AG10803 (cell line): ENCODE data around the gene COLGALT1.

ENCODE experiments used
- DNase-seq: peaks from one replicate; pipeline ENCODE4 v3.0.0; 2010; ENCODE audit warnings: low read depth
- H3K4me3 ChIP-seq: 2 replicates; pipeline ENCODE4 v1.5.1; 2011; ENCODE audit warnings: mild to moderate bottlenecking, low read length, control low read depth
- CTCF ChIP-seq: conservative IDR thresholded peaks from 2 replicates; pipeline ENCODE4 v1.5.1; 2011; ENCODE audit warnings: mild to moderate bottlenecking, low read length, control low read depth, inconsistent platforms

The COLGALT1 gene

GRCh38 chr19:17526922-17527321, 28.5 kb upstream of the COLGALT1 start:
- no peak for DNase-seq
- no peak overlapping the region for H3K4me3 ChIP-seq
- TF ChIP-seq CTCF, result no peak

- no peak for DNase-seq
- no peak for TF ChIP-seq CTCF
- no peak overlapping the region for H3K4me3 ChIP-seq
Observed at GRCh38 chr19:17527326-17527725, 28.1 kb upstream of the COLGALT1 start.

- no peak for DNase-seq
- TF ChIP-seq CTCF, result no peak
- no peak overlapping the region for H3K4me3 ChIP-seq
Observed at GRCh38 chr19:17528610-17529009, 26.8 kb upstream of the COLGALT1 start.

- no peak overlapping the region for H3K4me3 ChIP-seq
- no peak for DNase-seq
- TF ChIP-seq CTCF, result no peak
Observed at GRCh38 chr19:17529239-17530158, 25.9 kb upstream of the COLGALT1 start.

GRCh38 chr19:17530586-17530985, 24.9 kb upstream of the COLGALT1 start:
- no peak for DNase-seq

GRCh38 chr19:17532116-17532515, 23.3 kb upstream of the COLGALT1 start:
- no peak for DNase-seq
- H3K4me3 ChIP-seq, result no peak overlapping the region
- no peak for TF ChIP-seq CTCF

More at GRCh38 chr19:17530586-17530985, 24.9 kb upstream of the COLGALT1 start:
- no peak for TF ChIP-seq CTCF
- no peak overlapping the region for H3K4me3 ChIP-seq

GRCh38 chr19:17532557-17532956, 22.9 kb upstream of the COLGALT1 start:
- no peak for TF ChIP-seq CTCF
- DNase-seq, result no peak
- H3K4me3 ChIP-seq, result no peak overlapping the region
